GM20000 (cell line): ENCODE data around the gene WDR7.

ENCODE experiments used
- DNase-seq: peaks from one replicate; pipeline ENCODE4 v3.0.0; 2012; ENCODE audit warnings: low spot score
- TF ChIP-seq, protein P1 (sequence below): IDR thresholded peaks from 2 replicates; pipeline ENCODE4 v1.5.1; 2012; ENCODE audit warnings: mild to moderate bottlenecking, control low read depth; ENCODE audit errors: extremely low read depth, missing control alignments

Gene WDR7

DNA sequence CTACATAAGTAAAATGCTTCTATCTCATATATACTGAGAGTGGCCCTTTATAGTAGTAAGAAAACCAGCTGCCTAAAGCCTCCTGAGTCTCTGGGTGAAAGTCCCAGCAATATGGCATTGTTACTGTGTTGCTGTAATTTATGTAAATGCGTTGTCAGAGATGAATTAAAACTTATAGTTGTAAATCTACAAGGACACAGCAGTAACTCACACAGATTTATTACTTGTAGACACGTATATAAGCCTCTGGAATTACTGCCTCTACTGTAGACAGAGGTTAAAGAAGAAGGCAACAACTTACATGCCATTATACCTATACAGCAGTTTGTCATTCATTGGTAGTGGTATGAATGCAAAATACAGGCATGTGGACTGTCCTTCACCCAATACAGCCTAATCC lies 326.6 kb downstream of the WDR7 start:
- DNase-seq = no peak
- TF ChIP-seq, protein P1, sequence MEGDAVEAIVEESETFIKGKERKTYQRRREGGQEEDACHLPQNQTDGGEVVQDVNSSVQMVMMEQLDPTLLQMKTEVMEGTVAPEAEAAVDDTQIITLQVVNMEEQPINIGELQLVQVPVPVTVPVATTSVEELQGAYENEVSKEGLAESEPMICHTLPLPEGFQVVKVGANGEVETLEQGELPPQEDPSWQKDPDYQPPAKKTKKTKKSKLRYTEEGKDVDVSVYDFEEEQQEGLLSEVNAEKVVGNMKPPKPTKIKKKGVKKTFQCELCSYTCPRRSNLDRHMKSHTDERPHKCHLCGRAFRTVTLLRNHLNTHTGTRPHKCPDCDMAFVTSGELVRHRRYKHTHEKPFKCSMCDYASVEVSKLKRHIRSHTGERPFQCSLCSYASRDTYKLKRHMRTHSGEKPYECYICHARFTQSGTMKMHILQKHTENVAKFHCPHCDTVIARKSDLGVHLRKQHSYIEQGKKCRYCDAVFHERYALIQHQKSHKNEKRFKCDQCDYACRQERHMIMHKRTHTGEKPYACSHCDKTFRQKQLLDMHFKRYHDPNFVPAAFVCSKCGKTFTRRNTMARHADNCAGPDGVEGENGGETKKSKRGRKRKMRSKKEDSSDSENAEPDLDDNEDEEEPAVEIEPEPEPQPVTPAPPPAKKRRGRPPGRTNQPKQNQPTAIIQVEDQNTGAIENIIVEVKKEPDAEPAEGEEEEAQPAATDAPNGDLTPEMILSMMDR = no peak

DNA sequence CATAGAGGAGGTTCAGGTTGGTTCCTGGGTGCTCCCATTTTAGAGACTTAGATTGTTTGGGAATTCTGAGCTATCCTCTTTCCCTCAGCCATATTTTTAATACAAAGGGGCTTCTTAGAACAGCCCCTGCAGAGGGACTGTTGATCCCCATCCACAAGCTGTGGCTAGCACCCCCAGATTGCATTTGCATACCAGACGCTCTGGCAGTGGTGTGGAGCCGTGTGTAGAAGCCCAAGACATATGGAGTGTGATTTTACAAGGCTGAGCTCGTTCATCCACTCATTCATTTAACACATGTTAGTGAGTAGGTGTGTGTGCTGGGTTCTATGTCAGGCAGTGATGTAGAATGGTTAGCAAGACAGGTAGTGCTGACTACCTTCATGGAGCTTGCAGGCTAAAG lies 329.0 kb downstream of the WDR7 start:
- TF ChIP-seq, protein P1 = no peak
- DNase-seq = no peak

- DNase-seq = no peak
- TF ChIP-seq, protein P1 = no peak
Measured at GRCh38 chr18:56982766-56983165, 331.6 kb downstream of the WDR7 start.

- no peak for DNase-seq
- TF ChIP-seq, protein P1 = no peak
Measured at GRCh38 chr18:56983275-56983992, 332.3 kb downstream of the WDR7 start.

GRCh38 chr18:56984731-56985130 lies 333.6 kb downstream of the WDR7 start:
- TF ChIP-seq, protein P1 = no peak
- DNase-seq = no peak

DNA sequence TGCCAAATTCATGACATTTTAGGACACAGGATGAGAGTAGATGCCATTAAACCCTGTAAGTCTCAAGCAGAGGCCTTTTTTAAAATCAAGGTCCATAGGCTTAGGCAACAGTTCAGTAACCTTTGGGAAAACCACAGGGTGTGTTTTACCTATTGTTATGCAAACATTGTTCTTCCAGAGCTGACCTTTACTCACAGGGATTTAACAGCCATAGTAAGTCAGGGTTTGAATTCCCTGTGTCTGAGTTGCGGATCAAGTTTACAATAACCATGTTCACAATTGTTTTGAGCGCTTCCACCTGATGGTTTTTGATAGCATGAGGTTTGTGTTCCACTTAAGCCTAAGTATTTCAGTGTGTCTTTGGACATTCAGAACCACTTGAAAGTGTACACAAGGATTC lies 335.7 kb downstream of the WDR7 start:
- TF ChIP-seq, protein P1 = no peak
- DNase-seq = no peak

- TF ChIP-seq, protein P1 = no peak
- no peak for DNase-seq
Measured at GRCh38 chr18:56987236-56987635, 336.1 kb downstream of the WDR7 start.
